HepG2 (cell line): ENCODE data around the gene ARHGEF26. TPM values are rescaled to one million over a fixed set of nuclear protein-coding genes. Genes with fewer than 3 reads are reported as not detected.
A peak's percentile ranks its signal among the peaks of the same experiment; 100 is the strongest.

Source experiments
- EZH2 ChIP-seq: conservative IDR thresholded peaks from 2 replicates; pipeline ENCODE4 v1.6.1; 2012; ENCODE audit warnings: mild to moderate bottlenecking, low read depth, low read length, moderate library complexity
- GLI4 ChIP-seq: sonication (generic); formaldehyde crosslinking; IDR thresholded peaks from 2 replicates; pipeline ENCODE4 v1.5.1; 2020; ENCODE audit warnings: missing genetic modification reagents, mild to moderate bottlenecking, moderate library complexity, borderline replicate concordance
- HMG20A ChIP-seq: IDR thresholded peaks from 2 replicates; pipeline ENCODE4 v1.6.1; 2016; ENCODE audit warnings: borderline replicate concordance
- MAF1 ChIP-seq: sonication (generic); formaldehyde crosslinking; IDR thresholded peaks from 2 replicates; pipeline ENCODE4 v1.5.0; 2020; ENCODE audit warnings: missing genetic modification reagents, borderline replicate concordance
- MTF1 ChIP-seq: sonication (generic); formaldehyde crosslinking; IDR thresholded peaks from 2 replicates; pipeline ENCODE4 v1.5.0; 2020; ENCODE audit warnings: missing genetic modification reagents
- MXD1 ChIP-seq: sonication (generic); formaldehyde crosslinking; IDR thresholded peaks from 2 replicates; pipeline ENCODE4 v1.4.0; 2020; ENCODE audit warnings: mild to moderate bottlenecking, missing genetic modification reagents
- MYC ChIP-seq: sonication (generic); formaldehyde crosslinking; IDR thresholded peaks from 2 replicates; pipeline ENCODE4 v1.9.0; 2021; ENCODE audit warnings: missing genetic modification reagents, borderline replicate concordance
- NBN ChIP-seq: fragments of 450-650 bp; conservative IDR thresholded peaks from 2 replicates; pipeline ENCODE4 v1.6.1; 2017
- RCOR2 ChIP-seq: IDR thresholded peaks from 2 replicates; pipeline ENCODE4 v1.6.1; 2016; ENCODE audit warnings: missing biosample characterization, missing genetic modification reagents
- SIX4 ChIP-seq: sonication (generic); formaldehyde crosslinking; IDR thresholded peaks from 2 replicates; pipeline ENCODE4 v1.4.0; 2020; ENCODE audit warnings: missing genetic modification reagents
- SKI ChIP-seq: fragments of 450-650 bp; IDR thresholded peaks from one replicate; pipeline ENCODE4 v1.6.1; 2018; ENCODE audit warnings: mild to moderate bottlenecking; ENCODE audit not compliant: partially characterized antibody
- TFDP1 ChIP-seq: IDR thresholded peaks from 2 replicates; pipeline ENCODE4 v1.6.1; 2016; ENCODE audit warnings: missing compliant biosample characterization, missing genetic modification reagents, borderline replicate concordance
- ZNF362 ChIP-seq: sonication (generic); formaldehyde crosslinking; IDR thresholded peaks from 2 replicates; pipeline ENCODE4 v1.4.0; 2020; ENCODE audit warnings: missing genetic modification reagents, mild to moderate bottlenecking, borderline replicate concordance
- ZNF576 ChIP-seq: sonication (generic); formaldehyde crosslinking; IDR thresholded peaks from 2 replicates; pipeline ENCODE4 v1.4.0; 2020; ENCODE audit warnings: mild to moderate bottlenecking, missing genetic modification reagents
- ZNF878 ChIP-seq: sonication (generic); formaldehyde crosslinking; IDR thresholded peaks from 2 replicates; pipeline ENCODE4 v1.8.1; 2023; ENCODE audit warnings: mild to moderate bottlenecking, missing genetic modification reagents, moderate library complexity
- polyA plus RNA-seq, 8 experiments: library from polyadenylated mRNA; depleted of rRNA in 3 of 8; stranded (reverse) in 7 of 8; unstranded in 1 of 8; fragments of >200 nt; fragmentation: Illumina TruSeq in 4 of 8; extraction: Trizol in 4 of 8; gene quantifications; 2 replicates each; pipeline versions ENCODE4 v1.2.1 to v1.2.3, GENCODE V29; 2011 to 2016; ENCODE audit warnings: low read depth in 4 of 8, missing spikeins in 1 of 8, mixed read lengths in 1 of 8; ENCODE audit not compliant: insufficient read depth in 1 of 8
- total RNA-seq, 5 experiments: library from RNA; depleted of rRNA; stranded (reverse); fragments of >200 nt; fragmentation: Illumina TruSeq; extraction: Trizol; gene quantifications; 2 replicates each; pipeline ENCODE4 v1.2.3, GENCODE V29; 2016; ENCODE audit warnings: low read depth in 1 of 5
- TF ChIP-seq, protein P1 (sequence below): sonication (generic); formaldehyde crosslinking; IDR thresholded peaks from 2 replicates; pipeline ENCODE4 v1.8.1; 2022; ENCODE audit warnings: low read depth, mild to moderate bottlenecking, missing genetic modification reagents
- TF ChIP-seq, protein P2 (sequence below): IDR thresholded peaks from 2 replicates; pipeline ENCODE4 v1.6.1; 2012; ENCODE audit warnings: low read depth, low read length, improper control_type of control experiment
- TF ChIP-seq, protein P3 (sequence below): sonication (generic); formaldehyde crosslinking; IDR thresholded peaks from 2 replicates; pipeline ENCODE4 v1.5.0; 2020; ENCODE audit warnings: missing genetic modification reagents
- TF ChIP-seq, protein P4 (sequence below): sonication (generic); formaldehyde crosslinking; IDR thresholded peaks from 2 replicates; pipeline ENCODE4 v1.8.1; 2023; ENCODE audit warnings: missing genetic modification reagents, mild to moderate bottlenecking, borderline replicate concordance

Gene ARHGEF26
- total and polyA plus RNA-seq, 2 of the 13 experiments (the other 11 are each of a cell fraction or from before 2014, with no cell fraction given): 0.74 to 6.1 TPM

GRCh38 chr3:154139996-154140436 lies 18.8 kb downstream of the ARHGEF26 start (continued):
- TF ChIP-seq, protein P1, sequence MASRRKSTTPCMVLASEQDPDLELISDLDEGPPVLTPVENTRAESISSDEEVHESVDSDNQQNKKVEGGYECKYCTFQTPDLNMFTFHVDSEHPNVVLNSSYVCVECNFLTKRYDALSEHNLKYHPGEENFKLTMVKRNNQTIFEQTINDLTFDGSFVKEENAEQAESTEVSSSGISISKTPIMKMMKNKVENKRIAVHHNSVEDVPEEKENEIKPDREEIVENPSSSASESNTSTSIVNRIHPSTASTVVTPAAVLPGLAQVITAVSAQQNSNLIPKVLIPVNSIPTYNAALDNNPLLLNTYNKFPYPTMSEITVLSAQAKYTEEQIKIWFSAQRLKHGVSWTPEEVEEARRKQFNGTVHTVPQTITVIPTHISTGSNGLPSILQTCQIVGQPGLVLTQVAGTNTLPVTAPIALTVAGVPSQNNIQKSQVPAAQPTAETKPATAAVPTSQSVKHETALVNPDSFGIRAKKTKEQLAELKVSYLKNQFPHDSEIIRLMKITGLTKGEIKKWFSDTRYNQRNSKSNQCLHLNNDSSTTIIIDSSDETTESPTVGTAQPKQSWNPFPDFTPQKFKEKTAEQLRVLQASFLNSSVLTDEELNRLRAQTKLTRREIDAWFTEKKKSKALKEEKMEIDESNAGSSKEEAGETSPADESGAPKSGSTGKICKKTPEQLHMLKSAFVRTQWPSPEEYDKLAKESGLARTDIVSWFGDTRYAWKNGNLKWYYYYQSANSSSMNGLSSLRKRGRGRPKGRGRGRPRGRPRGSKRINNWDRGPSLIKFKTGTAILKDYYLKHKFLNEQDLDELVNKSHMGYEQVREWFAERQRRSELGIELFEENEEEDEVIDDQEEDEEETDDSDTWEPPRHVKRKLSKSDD (CRISPR knock-in tag): no peak
- TF ChIP-seq, protein P2, sequence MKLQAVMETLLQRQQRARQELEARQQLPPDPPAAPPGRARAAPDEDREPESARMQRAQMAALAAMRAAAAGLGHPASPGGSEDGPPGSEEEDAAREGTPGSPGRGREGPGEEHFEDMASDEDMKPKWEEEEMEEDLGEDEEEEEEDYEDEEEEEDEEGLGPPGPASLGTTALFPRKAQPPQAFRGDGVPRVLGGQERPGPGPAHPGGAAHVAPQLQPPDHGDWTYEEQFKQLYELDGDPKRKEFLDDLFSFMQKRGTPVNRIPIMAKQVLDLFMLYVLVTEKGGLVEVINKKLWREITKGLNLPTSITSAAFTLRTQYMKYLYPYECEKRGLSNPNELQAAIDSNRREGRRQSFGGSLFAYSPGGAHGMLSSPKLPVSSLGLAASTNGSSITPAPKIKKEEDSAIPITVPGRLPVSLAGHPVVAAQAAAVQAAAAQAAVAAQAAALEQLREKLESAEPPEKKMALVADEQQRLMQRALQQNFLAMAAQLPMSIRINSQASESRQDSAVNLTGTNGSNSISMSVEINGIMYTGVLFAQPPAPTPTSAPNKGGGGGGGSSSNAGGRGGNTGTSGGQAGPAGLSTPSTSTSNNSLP: peak; percentile 100
- no peak for TF ChIP-seq GLI4 (CRISPR knock-in tag)
- TF ChIP-seq TFDP1 (CRISPR knock-in tag): no peak
- 0 out of 2 replicates have a peak, but pooled peaks have one; percentile 18 for TF ChIP-seq MYC
- peak; percentile 66; the same call in 1 of the 2 replicates for TF ChIP-seq SIX4 (CRISPR knock-in tag)
- TF ChIP-seq, protein P3, sequence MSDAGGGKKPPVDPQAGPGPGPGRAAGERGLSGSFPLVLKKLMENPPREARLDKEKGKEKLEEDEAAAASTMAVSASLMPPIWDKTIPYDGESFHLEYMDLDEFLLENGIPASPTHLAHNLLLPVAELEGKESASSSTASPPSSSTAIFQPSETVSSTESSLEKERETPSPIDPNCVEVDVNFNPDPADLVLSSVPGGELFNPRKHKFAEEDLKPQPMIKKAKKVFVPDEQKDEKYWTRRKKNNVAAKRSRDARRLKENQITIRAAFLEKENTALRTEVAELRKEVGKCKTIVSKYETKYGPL (CRISPR knock-in tag): 0 out of 2 replicates have a peak, but pooled peaks have one; percentile 55
- TF ChIP-seq NBN: no peak
- no peak for TF ChIP-seq EZH2
- no peak for TF ChIP-seq ZNF576 (CRISPR knock-in tag)
- peak; percentile 74 for TF ChIP-seq RCOR2 (CRISPR knock-in tag)
- TF ChIP-seq, protein P4, sequence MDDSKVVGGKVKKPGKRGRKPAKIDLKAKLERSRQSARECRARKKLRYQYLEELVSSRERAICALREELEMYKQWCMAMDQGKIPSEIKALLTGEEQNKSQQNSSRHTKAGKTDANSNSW: no peak
- TF ChIP-seq MXD1: no peak
- TF ChIP-seq MTF1 (CRISPR knock-in tag): peak; percentile 67; the same call in 1 of the 2 replicates
- peak; percentile 53 for TF ChIP-seq SKI
- no peak for TF ChIP-seq MAF1 (CRISPR knock-in tag)
- TF ChIP-seq ZNF878: peak; percentile 56; the same call in 1 of the 2 replicates
- TF ChIP-seq HMG20A: peak; percentile 97
- peak; percentile 32; the same call in 1 of the 2 replicates for TF ChIP-seq ZNF362 (CRISPR knock-in tag)
